HG02623 (cell line): ENCODE data around the gene RNF157.
A peak's percentile ranks its signal among the peaks of the same experiment; 100 is the strongest.

Experiments
- ATAC-seq: cut with Tn5 transposase; IDR thresholded peaks from one replicate; pipeline ENCODE4 v1.9.1; 2021; ENCODE audit warnings: moderate library complexity; ENCODE audit not compliant: unreplicated experiment

RNF157 gene

GRCh38 chr17:76240461-76241203 lies at the start of gene RNF157:
TSS of gene RNF157 (minus strand) at chr17:76240493. CDS start at chr17:76240240, 253 bp downstream.
- ATAC-seq: peak; percentile 83

- ATAC-seq: no peak
Observed at GRCh38 chr17:76281573-76282371, 41.5 kb upstream of the RNF157 start.

GRCh38 chr17:76280650-76281049 lies 40.4 kb upstream of the RNF157 start:
- ATAC-seq: no peak

- no peak for ATAC-seq
Observed at GRCh38 chr17:76279742-76280287, 39.5 kb upstream of the RNF157 start.

- no peak for ATAC-seq
Observed at GRCh38 chr17:76278952-76279741, 38.9 kb upstream of the RNF157 start.

GRCh38 chr17:76278268-76278908 lies 38.1 kb upstream of the RNF157 start:
- no peak for ATAC-seq

- ATAC-seq: no peak
Observed at GRCh38 chr17:76277300-76278267, 37.3 kb upstream of the RNF157 start.

- ATAC-seq: no peak
Observed at GRCh38 chr17:76276461-76277299, 36.4 kb upstream of the RNF157 start.

- no peak for ATAC-seq
Observed at GRCh38 chr17:76276069-76276431, 35.8 kb upstream of the RNF157 start.

- ATAC-seq: no peak
Observed at GRCh38 chr17:76275382-76276068, 35.2 kb upstream of the RNF157 start.

- no peak for ATAC-seq
Observed at GRCh38 chr17:76274112-76274956, 34.0 kb upstream of the RNF157 start.

GRCh38 chr17:76273445-76274111 lies 33.3 kb upstream of the RNF157 start:
- no peak for ATAC-seq

GRCh38 chr17:76272541-76273444 lies 32.5 kb upstream of the RNF157 start:
- peak; percentile 19 for ATAC-seq

GRCh38 chr17:76271669-76272540 lies 31.6 kb upstream of the RNF157 start:
- ATAC-seq: peak; percentile 42
